HS-5 (cell line): ENCODE results near the gene ERF.

Source experiments
- DNase-seq: peaks from one replicate; pipeline ENCODE4 v3.0.0-alpha.2; 2012; ENCODE audit warnings: low read depth

The ERF gene

GRCh38 chr19:42239544-42240220, 15.2 kb downstream of the ERF start:
- no peak for DNase-seq

GRCh38 chr19:42235181-42235580, 19.7 kb downstream of the ERF start:
- no peak for DNase-seq

GRCh38 chr19:42234364-42234763, 20.6 kb downstream of the ERF start:
- DNase-seq: no peak

DNA sequence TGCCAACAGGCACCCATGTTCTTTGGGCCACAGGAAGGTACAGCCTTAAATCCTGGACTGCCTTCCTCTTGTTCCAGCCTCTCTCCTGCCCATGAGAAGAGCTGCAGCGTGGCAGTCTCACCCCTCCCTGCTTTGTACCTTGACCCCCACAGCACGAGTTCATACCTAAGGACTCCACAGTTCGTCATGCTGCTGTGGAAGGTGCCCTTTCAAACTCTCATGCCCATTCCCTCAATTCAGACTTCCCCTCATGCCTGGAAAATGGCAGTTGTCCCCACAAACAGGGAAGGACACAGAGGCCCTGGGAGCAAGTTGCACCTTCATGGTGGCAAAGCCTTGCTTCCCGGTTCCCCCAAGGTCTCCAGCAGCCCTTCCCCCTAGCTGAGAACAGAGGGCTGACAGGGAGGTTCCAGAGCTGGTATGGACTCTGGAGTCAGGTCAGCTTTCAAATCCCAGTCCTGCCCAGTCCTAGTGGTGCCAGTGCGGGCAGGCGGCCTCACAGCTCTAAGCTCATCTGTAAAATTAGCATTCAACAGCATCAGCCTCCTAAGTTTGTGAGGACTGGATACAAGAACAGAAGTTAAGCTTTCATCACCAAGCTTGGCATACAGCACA, 21.1 kb downstream of the ERF start:
- DNase-seq: no peak

- no peak for DNase-seq
Measured at GRCh38 chr19:42233106-42233505, 21.8 kb downstream of the ERF start.

DNA sequence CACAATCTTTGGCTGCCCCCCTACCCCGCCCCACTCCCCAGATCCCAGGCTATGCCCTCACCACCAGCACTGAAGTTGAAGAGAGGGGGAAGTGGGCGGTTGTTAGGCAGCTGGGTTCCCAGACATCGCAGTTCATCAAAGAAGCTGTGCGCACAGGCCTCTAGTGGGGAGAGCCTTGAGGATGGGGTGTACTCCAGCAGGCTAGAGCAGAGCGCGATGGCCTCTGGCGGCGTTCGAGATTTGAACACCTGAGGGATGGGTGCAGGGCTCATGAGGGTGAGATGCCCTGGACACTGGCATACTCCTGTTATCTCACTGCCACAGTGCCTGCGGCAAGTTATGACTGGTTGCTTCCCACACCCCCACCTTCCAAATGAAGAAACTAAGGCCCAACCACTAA, 22.5 kb downstream of the ERF start:
- DNase-seq: no peak

GRCh38 chr19:42230571-42230970, 24.4 kb downstream of the ERF start:
- no peak for DNase-seq

DNA sequence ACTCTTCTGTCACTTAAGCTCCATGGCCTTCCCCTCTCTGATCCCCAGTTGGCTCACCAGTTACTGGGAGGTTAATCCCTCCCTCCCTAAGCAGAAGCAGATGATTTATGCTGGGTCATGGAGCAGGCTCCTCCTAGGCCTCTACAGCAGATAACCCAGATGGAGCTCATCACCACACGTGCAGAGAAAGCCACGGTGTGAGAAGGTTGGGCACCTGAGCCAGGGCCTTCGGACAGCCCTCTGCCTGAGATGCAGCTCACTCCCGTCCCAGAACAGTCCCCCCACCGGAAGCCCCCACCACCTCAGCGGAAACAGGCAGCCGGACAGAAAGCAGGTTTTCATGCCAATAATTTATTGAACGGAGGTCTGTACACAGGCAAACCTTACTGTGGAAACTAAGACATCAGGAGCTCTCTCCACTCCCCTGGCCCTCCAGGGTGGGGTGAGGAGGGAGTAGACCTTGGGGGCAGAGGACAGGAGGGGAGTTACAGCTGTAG, 25.0 kb downstream of the ERF start:
- no peak for DNase-seq

DNA sequence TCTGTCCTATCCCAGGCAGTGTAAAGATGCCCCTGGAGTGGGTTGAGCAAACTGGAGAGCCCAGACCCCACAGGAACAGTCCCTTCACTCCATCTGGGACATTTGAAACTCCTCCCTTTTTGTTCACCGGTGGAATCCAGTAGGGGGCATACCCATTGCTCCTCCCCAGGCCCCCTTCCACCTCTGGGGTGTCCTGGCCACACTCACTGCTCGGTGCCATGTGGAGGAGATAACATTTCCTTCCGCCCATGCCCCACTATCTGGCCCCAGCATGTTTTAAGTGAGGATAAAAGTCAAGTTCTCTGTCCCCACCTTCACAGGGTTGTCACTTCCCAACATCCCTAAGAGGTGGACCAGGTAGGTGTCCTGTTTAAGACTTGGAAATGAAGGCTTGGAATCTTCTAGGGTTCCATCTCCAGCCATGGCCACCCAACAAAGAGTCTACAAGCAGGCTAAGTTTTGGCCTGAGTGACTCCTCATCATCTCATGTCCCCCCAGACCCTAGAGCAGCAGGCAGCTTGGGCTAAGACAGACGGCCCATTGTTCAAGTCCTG, 25.6 kb downstream of the ERF start:
- no peak for DNase-seq

DNA sequence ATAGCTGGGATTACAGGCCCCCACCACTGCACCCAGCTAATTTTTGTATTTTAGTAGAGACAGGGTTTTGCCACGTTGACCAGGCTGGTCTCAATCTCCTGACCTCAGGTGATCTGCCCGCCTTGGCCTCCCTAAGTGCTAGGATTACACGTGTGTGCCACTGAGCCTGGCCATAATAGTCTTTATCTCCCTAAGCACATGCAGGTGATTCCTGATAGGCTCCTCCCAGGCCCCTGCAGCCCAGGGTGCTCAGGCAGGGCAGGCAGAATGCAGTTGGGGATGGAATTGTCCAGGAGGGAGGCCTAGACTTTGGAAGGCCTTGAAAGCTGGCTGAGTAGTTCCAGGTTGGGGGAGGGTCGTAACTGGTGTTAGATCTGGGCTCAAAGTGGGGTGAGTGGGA, 26.3 kb downstream of the ERF start:
- DNase-seq: no peak

GRCh38 chr19:42226886-42227285, 28.0 kb downstream of the ERF start:
- DNase-seq: no peak

GRCh38 chr19:42225718-42226292, 29.1 kb downstream of the ERF start:
- DNase-seq: no peak

- DNase-seq: no peak
Measured at GRCh38 chr19:42224940-42225717, 29.8 kb downstream of the ERF start.

DNA sequence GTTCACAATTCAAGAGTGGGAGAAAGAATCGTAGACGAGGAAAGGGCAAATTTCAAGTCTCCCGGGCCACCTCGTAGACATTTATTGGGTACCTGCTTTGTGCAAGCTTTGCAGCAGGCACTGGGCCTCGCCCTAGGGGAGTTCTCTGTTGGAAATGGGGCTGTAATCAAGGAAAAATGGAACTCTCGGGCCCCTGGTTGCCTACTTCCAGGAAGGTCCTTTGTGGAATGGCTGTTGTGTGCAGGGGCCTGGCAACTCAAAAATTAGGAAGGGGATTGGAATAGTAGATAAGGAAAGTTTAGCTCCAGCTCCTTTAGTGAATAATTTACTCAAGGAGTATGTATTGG, 34.2 kb downstream of the ERF start:
- DNase-seq: no peak

DNA sequence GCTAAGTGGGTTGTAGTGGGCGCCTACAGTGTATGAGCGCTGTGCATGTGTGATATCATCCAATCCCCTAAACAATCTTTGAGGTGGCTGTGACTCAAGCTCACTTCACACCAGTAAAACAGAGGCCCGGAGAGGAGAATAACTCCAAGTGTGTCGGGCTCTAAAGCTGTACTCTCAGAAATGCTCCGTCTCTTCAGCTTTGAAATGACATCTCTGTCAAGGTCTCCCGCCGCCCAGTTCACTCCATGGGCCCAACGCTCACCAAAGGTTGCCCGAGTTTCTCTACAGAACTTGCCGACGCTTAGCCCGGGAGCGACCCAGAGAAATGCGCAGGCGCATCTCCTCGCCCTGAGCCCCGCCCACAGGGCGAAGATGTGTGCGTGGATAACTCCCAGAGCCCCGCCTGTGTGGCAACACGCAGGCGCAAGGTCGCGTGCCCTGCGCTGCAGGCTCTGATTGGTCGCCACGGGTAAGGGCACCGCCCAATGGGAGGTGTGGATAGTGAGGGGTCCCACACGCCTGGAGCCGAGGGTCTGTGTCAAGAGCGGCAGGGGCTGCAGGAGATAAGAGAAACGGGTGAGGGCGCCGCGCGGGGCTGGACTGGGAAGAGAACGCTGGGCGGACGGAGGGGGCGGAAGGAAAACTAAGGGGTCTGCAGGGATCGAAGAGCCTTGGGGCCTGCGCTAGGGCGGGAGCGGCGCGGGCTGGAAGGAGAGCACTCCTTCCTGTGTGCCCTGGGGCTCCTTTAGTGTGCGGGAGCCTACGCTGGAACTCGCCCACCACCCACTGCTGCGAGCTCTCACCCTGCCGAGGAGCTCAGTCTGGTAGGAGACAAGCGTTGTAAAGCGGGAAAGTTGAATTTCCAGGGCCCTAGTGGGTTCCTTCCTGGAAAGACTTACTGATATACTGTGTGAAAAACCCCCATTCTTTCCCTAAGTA, 34.8 kb downstream of the ERF start, which contains the start of gene ZNF526:
Gene ZNF526 (plus strand): TSS at position 501 of the 939 bp plus-strand sequence. CDS start 4,092 bp downstream, outside the sequence.
- DNase-seq: peak; percentile 92

- DNase-seq: peak; percentile 95
Measured at GRCh38 chr19:42217520-42218437, 37.1 kb downstream of the ERF start, which contains the start of gene DEDD2. DEDD2 (minus strand) TSS chr19:42217677; CDS start chr19:42217007, 670 bp downstream.

DNA sequence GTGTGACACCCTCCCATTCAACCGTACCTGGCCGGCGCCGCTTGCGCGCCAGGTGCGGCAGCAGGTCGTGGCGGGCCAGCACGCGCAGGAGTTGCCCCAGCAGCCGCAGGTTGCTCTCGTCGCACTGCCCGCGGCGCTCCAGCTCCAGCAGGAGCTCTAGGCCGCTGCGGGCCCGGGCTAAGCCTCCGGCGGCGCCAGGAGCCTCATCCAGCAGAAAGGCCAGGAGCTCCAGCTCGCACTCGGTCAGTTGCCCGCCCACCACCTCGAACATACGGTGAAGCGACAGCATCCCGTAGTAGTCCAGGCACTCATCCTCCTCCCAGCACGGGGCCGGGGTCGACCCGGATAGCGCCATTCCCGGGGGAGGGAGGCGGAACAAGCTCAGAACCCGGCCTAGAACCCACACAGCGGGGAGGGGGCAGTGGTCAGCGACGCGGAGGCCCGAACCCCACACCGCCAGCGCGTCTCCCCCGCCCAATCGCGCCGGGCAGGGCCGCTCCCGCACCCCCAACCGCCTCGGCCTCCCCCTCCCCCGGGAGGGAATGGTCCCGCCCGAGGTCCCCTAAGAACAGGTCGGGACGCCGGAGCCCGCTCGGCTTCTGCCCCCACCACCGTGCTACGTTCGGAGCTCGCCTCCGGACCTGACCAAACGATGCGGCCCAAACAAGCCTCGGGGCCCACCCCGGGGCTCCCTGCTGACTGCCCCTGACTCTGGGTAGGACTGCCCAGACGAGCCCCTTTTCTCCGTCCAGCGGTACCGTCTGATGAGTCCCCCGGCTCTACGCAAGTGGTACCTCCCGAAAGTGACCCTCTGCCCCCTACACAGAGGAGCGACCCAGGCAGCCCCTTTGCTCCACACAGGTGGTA, 38.0 kb downstream of the ERF start:
- DNase-seq: no peak

GRCh38 chr19:42214810-42215485, 40.0 kb downstream of the ERF start:
- DNase-seq: no peak
